SKM-1 treated with dmso at 0.1 percent for 144 hours (cell line): ENCODE results near the gene ATF6.
A peak's percentile ranks its signal among the peaks of the same experiment; 100 is the strongest.

Experiments
- DNase-seq: peaks from one replicate; lab custom pipeline; 2025; ENCODE audit not compliant: unreplicated experiment; lab: John Stamatoyannopoulos, UW

ATF6 gene

DNA sequence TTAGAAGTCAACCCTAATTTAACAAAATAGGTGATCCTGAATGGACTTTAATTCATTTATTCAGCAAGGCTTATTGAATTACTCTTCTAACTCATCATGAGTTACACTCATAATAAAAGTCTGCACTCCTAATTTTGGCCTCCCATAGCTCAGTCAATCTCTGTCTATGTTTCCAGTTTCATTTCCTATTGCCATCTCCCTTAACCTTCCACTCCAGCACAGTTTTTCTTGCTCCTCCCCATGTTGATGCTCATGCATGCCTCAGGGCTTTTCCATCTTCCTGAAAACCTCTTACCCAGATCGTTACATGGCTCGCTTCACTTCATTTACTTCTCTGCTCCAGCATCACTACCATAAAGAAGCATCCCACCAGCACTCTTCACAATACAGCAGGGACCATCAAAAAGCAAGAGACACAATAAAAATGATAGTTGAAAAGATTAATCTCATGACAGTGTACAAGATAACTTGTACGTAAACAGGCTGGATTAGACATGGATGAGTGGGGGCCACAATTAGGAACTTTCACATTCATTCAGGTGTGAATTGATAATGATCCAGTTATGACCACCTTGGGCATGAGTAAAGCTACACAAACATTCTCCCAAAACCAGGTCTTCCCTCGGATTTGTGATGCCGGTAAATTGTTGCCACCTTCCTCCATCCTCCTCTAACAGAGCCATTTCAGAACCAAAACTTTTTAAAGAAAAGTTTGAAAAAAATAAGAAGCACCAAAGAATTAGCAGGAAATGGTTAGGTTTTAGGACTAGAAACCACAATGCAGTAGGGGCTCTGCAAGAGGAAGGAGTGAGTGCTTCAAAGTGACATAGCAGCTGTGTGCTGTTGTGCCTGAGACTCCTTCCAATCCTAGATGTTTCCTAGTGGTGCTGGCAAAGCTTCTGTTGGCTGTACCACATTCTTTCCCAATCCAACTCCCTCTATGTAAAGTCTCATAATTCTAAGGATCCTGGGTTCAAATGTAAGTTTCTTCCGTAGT is 167.8 kb downstream of the ATF6 start:
- no peak for DNase-seq

DNA sequence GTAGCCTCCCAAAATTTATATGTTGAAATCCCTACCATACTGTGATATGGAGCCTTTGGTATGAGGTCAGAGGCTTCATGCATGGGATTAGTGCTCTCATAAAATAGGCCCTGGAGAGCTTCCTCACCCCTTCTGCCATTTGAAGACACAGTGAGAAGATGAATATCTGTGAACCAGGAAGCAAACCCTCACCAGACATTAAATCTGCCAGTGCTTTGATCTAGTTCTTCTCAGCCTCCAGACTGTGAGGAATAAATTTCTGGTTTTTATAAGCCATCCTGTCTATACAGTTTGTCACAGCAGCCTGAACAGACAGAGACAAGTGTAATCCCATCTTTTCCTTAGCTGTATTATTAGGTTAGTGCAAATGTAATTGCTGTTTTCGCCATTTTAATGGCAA is 169.1 kb downstream of the ATF6 start:
- DNase-seq = no peak

DNA sequence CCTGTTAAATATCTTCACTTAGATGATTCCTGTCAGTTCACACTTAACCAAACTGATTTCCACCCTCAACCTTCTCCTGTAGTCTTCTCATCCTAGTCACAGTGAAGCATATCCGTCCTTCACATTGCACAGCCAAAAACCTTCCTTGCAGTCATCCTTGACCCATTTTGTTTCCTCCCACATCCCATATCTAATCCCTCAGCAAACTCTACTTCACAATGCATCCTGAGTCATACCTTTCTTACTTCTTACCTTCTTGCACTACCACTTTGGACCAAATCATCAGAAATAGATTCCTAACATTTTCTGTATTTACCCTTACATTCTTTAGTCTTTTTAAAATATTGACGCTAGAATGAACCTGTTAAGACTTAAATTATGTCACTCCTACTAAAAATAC is 170.7 kb downstream of the ATF6 start:
- DNase-seq = no peak

DNA sequence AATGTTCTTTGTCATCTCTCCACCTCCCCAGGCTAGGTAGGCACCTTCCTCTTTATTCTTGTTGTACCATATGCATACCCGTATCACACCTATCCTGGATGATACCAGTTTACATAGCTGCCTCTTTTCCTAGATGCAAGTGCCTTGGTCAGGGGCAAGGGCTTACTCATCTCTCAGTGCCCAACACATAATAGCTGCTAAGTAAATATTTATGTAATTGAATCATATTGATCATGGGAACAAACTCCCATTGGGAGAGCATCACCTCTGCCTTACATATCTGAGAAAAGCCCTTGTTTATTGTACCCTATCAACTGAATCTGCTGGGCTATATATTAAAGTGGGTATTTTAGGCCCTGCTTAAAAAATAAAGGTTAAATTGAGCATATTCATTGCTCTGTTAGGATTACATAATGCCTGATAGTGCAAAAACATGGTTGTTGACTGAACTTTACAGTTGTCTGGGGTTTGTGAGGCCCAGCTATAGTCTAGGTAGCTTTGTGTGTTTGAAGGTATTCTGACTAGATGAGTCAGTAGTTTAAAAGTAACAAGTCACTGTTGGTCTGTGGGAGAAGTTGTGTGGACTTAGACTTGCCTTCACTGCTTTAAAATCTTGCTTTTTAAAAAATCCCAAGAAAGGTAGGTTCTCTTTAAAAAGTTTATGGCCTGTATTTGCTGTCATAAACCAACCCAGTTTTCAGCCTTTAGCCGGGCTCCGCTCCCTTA is 174.9 kb downstream of the ATF6 start:
- no peak for DNase-seq

DNA sequence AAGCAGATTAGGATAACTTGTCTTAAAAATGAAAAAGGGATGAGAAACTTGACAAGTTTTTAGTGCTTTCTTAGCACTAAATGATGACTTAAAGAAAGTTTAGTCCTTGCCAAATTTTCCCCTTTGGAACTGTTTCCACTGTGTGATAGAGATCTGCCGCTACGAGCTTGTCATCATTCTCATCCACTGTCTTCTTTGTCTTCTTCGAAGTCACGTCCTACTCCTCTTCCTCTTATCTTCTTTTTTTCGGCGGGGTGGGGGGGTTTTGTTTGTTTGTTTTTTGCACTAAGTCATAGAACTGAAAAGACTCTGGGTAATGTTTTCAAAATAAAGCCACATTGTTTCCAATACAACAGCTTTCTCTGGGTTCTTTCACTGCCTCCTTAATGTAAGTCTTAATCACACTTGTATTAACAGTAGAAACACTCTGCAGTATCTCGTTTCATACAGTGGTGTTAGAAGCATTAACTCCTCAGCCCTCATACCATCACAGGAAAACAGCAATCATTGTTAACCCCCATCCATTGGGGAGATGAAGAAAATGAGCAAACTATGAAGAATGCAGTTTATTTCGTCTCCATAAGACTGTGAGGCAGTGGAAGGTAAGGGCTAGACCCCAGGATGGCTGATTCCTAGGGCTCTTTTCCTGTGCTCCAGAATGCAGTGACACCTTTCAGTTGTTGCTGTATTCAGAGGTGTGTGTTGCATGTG is 175.8 kb downstream of the ATF6 start:
- DNase-seq = no peak

DNA sequence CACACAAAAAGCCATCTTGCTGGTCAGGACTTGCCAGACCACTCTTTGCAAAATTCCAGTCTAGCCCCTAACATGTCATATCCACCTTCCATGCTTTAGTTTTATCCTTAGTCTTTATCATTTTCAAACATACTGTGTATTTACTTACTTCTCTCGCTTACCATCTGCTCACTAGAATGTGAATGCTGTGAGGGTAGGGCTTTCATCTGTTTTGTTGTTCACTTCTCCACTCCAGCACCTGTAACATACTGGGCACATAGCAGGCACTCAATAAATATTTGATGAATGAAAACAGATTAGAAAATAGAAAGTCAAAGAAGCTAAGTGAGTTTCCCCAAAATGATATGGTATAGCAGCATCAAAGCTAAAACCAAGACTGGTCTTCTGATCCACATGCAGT is 177.6 kb downstream of the ATF6 start:
- DNase-seq = no peak

DNA sequence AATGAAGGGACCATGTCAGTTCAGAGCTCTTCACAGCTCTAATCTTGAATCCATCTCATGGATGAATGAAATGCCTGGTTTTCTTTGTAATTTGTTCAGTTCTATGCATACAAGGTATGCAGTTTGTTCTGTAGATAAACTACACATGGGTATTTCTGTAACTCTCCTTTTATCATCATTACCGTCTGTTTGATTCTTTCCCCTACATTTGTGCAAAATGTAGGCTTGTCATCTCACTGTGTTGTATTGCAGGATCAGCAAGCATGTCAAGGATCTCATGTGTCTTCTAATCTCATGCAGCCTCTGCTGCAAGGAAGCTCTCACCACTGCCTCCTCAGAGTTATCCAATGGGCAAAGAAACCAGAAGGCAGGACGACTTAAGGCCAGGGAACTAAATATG is 178.3 kb downstream of the ATF6 start:
- no peak for DNase-seq

DNA sequence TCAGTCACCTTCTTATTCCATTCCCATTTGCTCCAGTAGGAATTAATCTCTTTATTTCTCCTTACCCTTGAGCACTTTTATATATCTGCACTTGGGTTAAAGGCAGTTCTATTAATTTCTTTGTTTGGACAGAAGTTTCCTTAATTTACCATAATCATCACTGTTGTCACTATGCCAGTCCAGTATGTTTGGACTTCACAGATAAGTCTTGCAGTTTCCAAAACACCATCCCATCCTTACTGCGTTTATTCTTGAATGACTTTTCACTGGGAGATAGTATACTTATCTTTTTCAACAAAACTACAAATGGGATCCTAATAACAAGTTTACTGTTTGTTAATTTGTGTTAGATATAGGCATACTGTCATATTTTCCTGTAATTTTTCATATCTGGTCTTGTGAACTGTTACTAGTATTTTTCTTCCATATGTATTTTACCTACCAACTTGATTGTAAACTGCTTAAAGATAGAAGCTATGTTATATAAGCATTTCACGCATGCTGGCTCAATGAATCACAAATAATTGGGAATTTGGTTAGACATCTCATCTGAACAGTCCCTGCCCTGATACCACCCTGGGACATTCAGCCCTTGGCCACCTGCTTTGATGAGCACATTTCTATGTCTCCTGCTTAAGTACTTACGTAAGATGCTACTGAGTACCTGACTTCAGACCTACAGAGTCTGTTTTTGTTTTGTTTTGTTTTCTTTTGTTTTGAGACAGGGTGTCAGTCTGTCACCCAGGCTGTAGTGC is 179.4 kb downstream of the ATF6 start:
- DNase-seq = no peak

DNA sequence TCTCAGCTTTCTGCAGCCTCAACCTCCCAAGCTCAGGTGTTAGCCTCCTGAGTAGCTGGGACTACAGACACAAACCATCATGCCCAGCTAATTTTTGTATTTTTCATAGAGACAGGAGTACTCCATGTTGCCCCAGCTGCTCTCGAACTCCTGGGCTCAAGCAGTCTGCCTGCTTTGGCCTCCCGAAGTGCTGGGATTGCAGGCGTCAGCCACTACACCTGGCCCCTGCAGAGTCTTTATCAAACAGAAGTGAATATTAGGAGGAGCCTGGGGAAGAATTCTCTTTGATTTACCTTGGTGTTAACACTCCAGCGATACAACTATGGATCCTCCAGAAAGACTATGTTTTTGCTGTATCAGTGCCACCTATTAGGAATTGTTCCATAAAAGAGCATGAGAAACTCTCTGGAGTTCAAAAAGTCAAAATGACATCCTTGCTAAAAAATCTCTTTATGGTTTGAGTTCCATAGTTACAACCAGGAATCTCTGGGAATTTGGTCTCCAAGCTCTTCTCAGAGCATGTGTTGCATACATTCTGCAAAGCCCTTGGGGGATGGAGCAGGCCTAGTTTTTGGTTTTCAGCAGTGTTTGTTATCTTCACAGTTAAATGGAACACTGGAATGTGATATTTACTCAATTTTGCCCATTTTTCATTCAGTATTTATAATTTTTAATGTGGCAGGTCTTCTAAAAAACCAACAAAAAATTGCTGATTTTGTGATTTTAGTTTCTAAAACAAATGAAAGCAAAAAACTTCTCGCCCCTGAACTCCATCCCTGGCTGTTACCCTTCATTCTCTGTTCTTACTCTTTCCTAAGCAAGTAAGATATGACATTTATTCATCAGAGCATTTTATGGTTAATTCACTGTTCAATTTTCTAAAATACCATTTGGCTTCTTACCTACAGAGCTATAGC is 180.2 kb downstream of the ATF6 start:
- no peak for DNase-seq

DNA sequence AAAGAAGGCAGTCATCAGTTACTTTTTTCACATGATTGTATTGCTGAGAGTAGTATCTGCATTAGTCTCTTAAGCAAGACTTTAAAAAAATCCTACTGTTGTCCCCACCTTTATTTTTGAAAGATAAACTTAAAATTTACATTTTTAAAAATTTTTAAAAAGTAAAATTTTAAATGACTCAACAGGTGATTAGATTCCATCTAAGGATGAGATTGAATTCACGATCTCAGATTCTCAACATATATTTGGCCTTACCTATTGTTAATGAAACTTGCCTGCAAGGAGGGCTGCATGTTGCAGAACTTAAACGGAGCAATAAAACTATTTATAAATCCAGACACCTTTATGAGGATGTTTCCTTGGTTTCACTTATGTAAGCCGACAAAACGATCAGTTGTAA is 182.3 kb downstream of the ATF6 start:
- no peak for DNase-seq

DNA sequence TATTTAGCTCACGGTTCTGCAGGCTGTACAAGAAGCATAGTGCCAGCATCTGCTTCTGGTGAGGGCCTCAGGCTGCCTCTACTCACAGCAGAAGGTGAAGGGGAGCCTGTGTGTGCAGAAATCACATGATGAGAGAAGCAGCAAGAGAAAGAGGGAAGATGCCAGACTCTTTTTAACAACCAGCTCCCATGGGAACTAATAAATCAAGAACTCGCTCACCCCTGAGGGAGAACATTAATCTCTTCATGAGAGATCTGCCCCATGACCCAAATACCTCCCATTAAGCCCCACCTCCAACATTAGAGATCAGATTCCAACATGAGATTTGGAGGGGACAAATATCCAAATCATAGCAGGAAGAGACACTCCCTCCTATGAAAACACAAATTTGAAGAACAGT is 183.4 kb downstream of the ATF6 start:
- no peak for DNase-seq

DNA sequence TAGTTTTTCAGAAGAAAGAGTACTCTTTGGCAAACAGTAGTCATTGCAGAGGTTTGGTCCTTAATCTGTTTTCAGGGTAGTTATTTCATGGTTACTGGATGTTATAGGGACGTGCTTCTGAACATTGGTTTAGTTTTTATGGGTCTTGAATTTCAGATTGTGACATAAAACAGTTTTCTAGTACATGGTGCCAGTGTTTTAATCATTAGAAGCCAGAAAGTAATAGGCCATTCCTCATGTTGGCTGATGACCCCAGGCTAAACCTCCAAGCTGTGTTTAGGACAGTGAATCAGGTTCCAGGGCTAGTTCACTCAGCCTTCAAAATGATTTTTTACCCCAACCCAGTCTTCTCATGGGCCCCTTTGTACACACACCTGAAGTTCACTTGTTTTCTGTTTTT is 184.3 kb downstream of the ATF6 start:
- DNase-seq = no peak

DNA sequence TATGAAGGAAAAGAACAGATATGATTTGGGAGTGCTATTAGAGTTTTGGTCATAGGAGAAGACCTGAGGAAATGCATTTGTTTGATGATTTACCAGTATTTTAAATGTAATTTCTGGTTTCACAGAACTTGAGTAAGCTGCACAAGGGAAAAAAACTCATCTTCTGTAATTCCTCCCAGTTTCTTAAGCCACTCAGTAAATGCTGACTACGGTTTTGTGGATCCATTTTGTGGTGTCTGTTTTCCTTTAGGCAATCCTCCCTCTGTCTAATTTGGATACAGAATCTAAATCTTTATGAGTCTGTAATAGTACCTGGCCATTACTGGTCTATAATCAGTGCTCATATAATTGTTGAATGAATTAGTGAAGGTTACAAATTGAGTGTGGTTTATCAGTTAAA is 185.5 kb downstream of the ATF6 start:
- no peak for DNase-seq

DNA sequence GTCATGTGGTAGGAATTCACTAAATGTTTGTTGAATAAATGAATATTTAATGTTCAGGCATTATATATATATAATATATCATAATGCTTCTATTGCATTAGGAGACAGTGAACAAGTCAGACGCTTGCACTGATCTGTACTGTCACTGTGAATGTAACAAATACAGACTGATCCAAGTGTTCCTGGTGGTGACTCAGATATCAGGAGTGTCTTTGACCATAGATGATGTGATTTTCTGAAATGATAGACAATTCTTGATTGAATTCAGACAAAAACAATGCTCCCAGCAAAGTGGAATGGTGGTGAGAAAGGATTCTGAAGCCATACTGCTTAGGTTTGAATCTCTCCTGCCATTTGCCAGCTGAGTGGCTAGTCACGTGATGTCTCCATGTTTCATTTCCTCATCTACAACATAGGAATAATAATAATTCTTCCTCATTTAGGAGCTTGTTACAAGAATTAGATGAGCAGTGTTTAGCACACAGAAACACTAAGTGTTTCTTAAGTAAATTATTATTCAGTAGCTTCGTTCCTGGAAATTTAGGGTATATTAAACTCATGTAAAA is 186.6 kb downstream of the ATF6 start:
- DNase-seq = no peak

DNA sequence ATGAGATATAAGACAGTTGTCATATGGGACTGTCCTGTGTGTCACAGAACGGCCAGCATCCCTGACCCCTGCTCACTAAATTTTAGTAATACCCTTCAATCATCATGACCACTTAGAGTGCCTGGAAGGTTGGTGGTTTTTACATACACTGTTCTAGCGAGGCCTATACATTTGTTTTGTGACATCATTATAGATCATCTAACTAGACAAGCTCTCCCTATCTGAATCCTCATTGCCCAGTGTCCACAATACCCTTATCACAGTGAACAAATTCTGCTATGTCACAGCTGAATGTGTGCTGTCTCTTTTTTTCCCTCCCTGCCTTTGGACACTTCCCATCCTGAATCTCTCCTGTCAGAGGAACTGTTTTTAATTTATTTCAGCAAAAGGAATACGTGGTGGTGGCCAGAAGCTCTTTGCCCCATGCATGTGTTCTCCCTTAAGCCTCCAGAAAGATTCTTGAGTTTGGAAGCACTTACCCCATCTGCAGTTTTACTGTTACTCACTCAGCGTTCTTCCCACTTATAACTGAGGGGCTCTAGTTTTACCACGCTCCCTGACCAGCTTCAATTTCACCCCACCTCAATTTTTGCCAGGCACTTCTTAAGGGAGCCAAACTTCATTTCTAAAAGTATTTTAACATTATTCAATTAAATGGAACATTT is 187.3 kb downstream of the ATF6 start:
- DNase-seq = no peak

DNA sequence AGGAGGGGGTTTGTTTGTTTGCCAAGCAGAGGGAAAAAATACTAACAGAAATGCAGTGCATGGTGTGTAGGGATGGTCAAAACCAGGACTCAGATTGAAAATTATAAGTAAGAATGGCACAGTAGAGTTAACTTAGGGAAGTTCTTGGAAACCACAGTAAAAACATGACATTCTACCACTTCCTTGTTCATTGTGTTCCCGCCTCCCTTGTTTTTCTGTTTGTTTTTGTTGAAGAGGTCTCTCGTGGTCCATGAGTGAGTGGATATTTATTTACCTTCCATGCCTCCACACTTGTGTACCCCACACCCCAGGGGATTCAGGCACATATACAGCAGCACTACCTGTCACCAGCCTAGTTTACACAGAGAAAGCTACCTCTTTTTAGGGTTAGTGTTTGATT is 187.9 kb downstream of the ATF6 start:
- peak; percentile 40 for DNase-seq

DNA sequence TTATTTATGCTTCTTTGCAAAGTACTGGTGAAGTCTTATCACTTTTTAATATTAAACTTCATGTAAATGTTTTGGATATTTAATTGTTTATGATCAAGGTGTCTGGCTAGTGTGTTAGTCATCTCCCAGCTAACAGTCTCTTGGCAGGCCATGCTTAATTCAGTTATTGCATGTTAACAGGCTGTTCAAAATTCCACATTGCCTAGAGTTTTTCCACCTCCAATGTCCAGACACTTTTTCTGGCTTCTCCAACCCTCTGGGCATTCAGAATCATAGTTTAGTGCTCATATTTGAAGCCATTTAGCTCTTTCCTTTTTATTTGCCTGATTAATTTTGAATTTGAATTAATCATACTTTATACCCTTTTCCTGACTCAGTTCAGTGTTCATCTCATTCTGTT is 188.3 kb downstream of the ATF6 start:
- no peak for DNase-seq

DNA sequence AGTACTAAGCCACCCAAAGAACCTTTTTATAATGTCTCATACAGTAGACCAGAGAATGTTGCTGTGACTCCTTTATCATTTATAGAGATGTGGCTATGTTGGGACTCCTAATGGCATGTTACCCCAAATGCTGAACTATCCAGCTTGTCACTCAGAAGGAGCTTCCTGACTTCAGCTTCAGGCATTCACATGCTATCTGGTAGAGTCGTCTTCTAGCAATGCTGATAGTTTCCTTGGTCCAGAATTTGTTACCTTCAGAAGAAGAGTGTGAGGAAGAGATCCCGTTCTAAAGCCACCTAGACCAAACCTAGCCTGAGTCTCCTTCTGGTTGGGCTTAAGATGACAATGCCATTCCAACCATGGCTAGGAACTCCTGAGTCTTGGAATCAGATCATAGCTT is 189.5 kb downstream of the ATF6 start:
- DNase-seq = no peak

DNA sequence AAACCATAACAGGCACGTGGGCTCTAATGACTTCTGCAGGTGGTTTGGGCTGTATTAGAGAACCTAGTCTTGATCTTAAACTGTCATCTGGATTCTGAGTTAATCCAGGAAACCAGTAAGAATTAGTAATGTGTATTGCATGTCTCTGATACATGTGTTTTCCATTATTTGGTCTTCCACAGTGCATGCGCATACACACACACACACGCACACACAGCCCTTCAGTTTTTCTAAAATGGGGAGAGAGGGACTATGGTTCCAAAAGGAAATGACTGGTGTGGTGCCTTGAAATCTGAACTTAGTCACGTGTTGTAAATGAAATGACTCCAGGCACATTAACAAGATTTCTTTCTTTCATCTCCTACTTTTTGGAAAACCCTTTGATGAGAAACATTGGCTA is 190.0 kb downstream of the ATF6 start:
- DNase-seq = no peak
